NCI-H1930 (cell line): ENCODE results near the gene PCDHB4.
A peak's percentile ranks its signal among the peaks of the same experiment; 100 is the strongest.
"Not testable (repeated sequence)": the region's sequence is repeated elsewhere in the genome, so short reads cannot be mapped to it uniquely, and the experiment has no call there.

Experiments
- DNase-seq, 2 experiments: peaks; one replicate each; lab custom pipeline; 2025; lab: John Stamatoyannopoulos, UW

Gene PCDHB4

DNA sequence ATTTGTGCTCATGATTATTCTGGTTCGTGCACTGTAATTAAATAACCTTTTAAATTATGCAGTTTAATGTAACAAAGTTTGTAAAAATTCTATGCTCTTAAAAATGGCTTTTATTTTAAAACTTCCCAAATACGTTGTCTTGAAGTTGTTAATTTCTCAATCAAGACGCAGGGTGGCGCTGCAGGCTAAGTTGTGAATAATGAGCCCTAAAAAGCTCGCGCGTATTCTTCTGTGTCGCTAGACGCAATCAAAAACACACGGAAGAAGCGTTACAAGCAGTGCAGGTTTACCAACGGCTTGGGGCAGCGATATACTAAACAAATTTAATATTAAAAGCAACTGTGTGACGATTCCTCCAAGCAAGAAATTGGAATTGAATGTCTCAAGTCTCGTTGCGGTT lies at the start of gene PCDHB4:
Gene PCDHB4 (plus strand): TSS at position 256 of the 400 bp plus-strand sequence. CDS start 181 bp downstream, outside the sequence.
- DNase-seq, result peak; percentile 5 to 58

DNA sequence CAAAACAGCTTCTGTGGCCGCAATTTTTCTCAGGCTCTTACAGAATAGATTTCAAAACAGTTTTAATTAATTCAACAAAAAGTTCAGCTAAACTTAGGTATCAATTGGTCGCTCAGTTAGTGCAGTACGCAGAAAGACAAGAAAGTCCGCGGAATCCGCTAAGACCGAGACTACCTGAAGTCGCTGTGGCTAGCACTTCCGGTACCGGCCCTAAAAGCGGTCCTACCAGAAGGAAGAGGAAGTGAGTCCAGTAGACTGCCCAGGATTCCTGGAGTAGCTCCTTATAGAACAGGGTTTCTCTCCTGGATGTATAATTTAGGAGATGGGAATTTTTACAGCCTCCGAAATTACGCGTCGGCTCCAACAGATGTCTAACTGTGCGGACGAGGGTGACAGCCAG lies 43.8 kb upstream of the PCDHB4 start:
- DNase-seq, result no peak

- DNase-seq, result no peak
These were observed 39.4 kb upstream of the PCDHB4 start for GRCh38 chr5:141082228-141082627.

DNA sequence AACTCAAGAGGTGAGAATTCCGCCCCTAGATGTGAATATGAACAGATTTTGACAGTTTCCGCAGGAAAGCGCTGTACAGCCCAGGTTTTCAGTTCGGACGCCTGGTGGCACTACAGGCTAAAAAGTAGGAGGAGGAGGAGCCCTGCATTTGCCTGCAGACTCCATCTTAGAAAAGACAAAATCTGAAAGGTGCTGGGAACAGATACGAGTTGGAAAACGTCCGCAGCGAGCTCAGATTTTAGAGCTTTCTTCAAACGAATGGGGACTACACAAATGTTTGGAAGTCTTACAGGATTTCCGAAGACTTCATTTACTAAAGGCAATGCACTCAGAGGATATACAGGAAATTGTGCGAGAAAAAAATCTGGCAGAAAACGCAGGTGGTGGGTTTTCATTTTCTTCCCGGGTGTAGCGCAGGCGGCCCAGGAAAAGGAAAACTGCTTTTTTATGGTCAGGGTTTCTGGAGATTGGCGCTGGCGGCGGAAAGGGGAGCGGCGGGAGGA lies 37.1 kb upstream of the PCDHB4 start:
- DNase-seq, result peak in 1 of 2 experiments; percentile 39

- DNase-seq, result no peak
These were observed 26.9 kb upstream of the PCDHB4 start, which contains the start of gene PCDHB2 for GRCh38 chr5:141094481-141095262. Gene PCDHB2, plus strand, starts transcription at chr5:141094615. Its CDS starts 176 bp downstream, at chr5:141094791.

- no peak for DNase-seq
These were observed 26.4 kb upstream of the PCDHB4 start for GRCh38 chr5:141095263-141095641.

- not testable (repeated sequence) for DNase-seq
These were observed 25.4 kb upstream of the PCDHB4 start for GRCh38 chr5:141096181-141096580.

DNA sequence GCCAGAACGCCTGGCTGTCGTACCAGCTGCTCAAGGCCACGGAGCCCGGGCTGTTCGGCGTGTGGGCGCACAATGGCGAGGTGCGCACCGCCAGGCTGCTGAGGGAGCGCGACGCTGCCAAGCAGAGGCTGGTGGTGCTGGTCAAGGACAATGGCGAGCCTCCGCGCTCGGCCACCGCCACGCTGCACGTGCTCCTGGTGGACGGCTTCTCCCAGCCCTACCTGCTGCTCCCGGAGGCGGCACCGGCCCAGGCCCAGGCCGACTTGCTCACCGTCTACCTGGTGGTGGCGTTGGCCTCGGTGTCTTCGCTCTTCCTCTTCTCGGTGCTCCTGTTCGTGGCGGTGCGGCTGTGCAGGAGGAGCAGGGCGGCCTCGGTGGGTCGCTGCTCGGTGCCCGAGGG lies 25.0 kb upstream of the PCDHB4 start:
- not testable (repeated sequence) for DNase-seq

DNA sequence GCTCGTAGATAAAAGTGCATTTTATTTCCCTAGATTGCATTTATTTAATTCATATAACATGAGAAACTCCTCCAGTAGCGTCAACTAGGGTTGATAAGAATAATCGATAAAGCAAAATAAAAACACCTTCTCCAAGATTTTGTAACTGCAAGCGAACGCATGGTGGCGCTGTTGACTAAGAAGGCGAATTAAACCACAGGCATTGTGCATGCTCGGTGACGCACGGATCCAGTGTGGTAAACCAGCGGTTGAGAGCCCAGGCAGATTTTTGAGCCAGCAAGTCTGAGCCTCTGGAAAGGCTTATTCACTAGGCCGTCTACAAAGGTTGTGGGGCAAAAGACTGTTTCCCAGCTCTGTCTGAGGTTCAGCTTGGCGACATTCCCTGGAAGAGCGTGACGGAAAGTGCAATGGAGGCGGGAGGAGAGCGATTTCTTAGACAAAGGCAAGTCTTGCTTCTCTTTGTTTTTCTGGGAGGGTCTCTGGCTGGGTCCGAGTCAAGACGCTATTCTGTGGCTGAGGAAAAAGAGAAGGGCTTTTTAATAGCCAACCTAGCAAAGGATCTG lies 21.3 kb upstream of the PCDHB4 start, which contains the start of gene PCDHB3:
Gene PCDHB3 (plus strand): TSS at position 231 of the 563 bp plus-strand sequence. CDS start 177 bp downstream, at position 408.
- peak in 1 of 2 experiments; percentile 24 for DNase-seq

DNA sequence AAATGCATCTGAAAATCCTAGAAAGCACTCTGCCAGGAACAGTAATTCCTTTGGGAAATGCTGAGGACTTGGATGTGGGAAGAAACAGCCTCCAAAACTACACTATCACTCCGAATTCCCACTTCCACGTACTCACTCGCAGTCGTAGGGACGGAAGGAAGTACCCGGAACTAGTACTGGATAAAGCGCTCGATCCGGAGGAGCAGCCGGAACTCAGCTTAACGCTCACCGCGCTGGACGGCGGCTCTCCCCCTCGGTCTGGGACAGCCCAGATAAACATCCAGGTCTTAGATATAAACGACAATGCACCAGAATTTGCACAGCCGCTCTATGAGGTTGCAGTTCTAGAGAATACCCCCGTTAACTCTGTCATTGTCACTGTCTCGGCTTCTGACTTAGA lies 20.6 kb upstream of the PCDHB4 start:
- no peak for DNase-seq

GRCh38 chr5:141102070-141102469 lies 19.5 kb upstream of the PCDHB4 start:
- DNase-seq, result not testable (repeated sequence)

DNA sequence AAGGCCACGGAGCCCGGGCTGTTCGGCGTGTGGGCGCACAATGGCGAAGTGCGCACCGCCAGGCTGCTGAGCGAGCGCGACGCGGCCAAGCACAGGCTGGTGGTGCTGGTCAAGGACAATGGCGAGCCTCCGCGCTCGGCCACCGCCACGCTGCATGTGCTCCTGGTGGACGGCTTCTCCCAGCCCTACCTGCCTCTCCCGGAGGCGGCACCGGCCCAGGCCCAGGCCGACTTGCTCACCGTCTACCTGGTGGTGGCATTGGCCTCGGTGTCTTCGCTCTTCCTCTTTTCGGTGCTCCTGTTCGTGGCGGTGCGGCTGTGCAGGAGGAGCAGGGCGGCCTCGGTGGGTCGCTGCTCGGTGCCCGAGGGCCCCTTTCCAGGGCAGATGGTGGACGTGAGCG lies 19.1 kb upstream of the PCDHB4 start:
- DNase-seq, result not testable (repeated sequence)

- DNase-seq, result no peak
These were observed 16.3 kb upstream of the PCDHB4 start for GRCh38 chr5:141105350-141105749.

GRCh38 chr5:141119250-141119649 lies 2.4 kb upstream of the PCDHB4 start:
- no peak for DNase-seq

DNA sequence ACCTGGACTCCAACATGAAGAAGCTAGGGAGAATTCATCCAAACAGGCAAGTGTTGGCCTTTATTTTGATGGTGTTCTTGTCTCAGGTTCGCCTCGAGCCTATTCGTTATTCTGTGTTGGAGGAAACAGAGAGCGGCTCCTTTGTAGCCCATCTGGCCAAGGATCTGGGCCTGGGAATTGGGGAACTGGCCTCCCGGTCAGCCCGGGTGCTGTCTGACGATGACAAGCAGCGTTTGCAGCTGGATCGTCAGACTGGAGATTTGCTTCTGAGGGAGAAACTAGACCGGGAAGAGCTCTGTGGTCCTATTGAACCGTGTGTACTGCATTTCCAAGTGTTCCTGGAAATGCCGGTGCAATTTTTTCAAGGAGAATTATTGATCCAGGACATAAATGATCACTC lies 367 bp downstream of the PCDHB4 start:
- DNase-seq, result no peak

DNA sequence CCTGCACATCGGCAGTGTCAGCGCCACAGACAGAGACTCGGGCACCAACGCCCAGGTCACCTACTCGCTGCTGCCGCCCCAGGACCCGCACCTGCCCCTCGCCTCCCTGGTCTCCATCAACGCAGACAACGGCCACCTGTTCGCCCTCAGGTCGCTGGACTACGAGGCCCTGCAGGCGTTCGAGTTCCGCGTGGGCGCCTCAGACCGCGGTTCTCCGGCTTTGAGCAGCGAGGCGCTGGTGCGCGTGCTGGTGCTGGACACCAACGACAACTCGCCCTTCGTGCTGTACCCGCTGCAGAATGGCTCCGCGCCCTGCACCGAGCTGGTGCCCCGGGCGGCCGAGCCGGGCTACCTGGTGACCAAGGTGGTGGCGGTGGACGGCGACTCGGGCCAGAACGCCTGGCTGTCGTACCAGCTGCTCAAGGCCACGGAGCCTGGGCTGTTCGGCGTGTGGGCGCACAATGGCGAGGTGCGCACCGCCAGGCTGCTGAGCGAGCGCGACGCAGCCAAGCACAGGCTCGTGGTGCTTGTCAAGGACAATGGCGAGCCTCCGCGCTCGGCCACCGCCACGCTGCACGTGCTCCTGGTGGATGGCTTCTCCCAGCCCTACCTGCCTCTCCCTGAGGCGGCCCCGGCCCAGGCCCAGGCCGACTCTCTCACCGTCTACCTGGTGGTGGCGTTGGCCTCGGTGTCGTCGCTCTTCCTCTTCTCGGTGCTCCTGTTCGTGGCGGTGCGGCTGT lies 1.9 kb downstream of the PCDHB4 start:
- DNase-seq, result not testable (repeated sequence)

GRCh38 chr5:141127305-141127704 lies 5.7 kb downstream of the PCDHB4 start:
- DNase-seq, result no peak

DNA sequence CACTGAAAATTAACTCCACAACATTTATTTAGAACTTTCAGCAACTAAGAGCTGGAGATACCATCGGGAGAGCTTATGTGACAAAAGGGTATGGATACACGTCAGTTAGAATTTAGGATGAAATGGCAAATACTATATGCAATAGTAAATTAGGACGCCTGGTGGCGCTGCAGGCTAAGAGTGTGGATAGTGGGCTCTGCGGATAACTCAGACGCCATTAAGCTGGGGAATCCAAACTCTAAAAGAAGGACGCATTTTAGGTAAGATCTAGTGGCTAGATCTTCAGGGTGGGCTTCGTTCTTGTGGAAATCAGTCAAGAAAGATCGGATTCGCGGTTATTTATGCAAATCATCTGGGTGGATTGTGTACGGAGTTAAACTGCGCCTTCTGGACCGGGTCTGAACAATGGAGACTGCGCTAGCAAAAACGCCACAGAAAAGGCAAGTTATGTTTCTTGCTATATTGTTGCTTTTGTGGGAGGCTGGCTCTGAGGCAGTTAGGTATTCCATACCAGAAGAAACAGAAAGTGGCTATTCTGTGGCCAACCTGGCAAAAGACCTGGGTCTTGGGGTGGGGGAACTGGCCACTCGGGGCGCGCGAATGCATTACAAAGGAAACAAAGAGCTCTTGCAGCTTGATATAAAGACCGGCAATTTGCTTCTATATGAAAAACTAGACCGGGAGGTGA lies 13.6 kb downstream of the PCDHB4 start, which contains the start of gene PCDHB5:
Gene PCDHB5 (plus strand): TSS at position 177 of the 688 bp plus-strand sequence. CDS start 229 bp downstream, at position 406.
- peak; percentile 10 to 77 for DNase-seq

GRCh38 chr5:141135718-141136266 lies 14.2 kb downstream of the PCDHB4 start:
- DNase-seq, result no peak

DNA sequence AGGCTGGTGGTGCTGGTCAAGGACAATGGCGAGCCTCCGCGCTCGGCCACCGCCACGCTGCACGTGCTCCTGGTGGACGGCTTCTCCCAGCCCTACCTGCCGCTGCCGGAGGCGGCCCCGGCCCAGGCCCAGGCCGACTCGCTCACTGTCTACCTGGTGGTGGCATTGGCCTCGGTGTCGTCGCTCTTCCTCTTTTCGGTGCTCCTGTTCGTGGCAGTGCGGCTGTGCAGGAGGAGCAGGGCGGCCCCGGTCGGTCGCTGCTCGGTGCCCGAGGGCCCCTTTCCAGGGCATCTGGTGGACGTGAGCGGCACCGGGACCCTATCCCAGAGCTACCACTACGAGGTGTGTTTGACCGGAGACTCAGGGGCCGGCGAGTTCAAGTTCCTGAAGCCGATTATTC lies 15.7 kb downstream of the PCDHB4 start:
- not testable (repeated sequence) for DNase-seq

DNA sequence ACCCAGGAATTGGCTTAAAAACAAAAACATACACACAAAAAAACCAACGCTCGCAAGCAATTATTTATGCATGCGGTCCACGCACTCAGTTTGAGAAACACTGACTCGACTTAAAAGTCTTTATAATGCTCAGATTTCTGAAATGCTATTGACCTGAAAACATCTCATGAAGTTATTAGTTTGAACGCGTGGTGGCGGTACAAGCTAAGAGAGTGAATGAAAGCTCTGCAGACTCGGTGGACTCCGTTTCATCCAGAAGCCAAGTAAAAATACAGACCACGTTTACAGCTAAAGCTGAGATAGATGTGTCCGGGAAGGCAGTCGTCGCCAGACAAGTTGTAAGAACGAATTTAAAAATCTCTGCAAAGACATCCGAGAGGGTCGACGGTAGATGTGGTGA lies 28.2 kb downstream of the PCDHB4 start, which contains the start of gene PCDHB6:
Gene PCDHB6 (plus strand): TSS at position 246 of the 400 bp plus-strand sequence. CDS start 201 bp downstream, outside the sequence.
- no peak for DNase-seq
